Upper lobe of left lung (tissue), 6 donors: Measurements from ENCODE around the gene HMGCS1. TPM values are rescaled to one million over a fixed set of nuclear protein-coding genes. Genes with fewer than 3 reads are reported as not detected.

Experiments used
- ATAC-seq, 2 donors: fragments of 200-7000 bp; cut with Tn5 transposase; one replicate each; pipeline ENCODE4 v1.9.1; 2022; ENCODE audit warnings: mild to moderate bottlenecking in 2 of 2, moderate library complexity in 2 of 2; ENCODE audit not compliant: low FRiP score in 2 of 2
- DNase-seq, 2 donors: peaks; one replicate each; pipeline ENCODE4 v3.0.0-alpha.2; 2019 to 2020
- H3K27ac ChIP-seq, 4 donors: fragments of 200-600 bp; sonication (generic); one replicate each; pipeline ENCODE4 v1.5.1; 2016 to 2019
- H3K27me3 ChIP-seq, 4 donors: fragments of 200-600 bp; sonication (generic); one replicate each; pipeline ENCODE4 v1.5.1; 2017 to 2019
- H3K36me3 ChIP-seq, 4 donors: fragments of 200-600 bp; sonication (generic); one replicate each; pipeline ENCODE4 v1.5.1; 2016 to 2019
- H3K4me1 ChIP-seq, 4 donors: fragments of 200-600 bp; sonication (generic); one replicate each; pipeline ENCODE4 v1.5.1; 2018 to 2019
- H3K4me3 ChIP-seq, 4 donors: fragments of 200-600 bp; sonication (generic); one replicate each; pipeline ENCODE4 v1.5.1; 2017 to 2019; ENCODE audit warnings: mild to moderate bottlenecking in 2 of 4, moderate library complexity in 1 of 4
- H3K9me3 ChIP-seq, 4 donors: fragments of 200-600 bp; sonication (generic); one replicate each; pipeline ENCODE4 v1.5.1; 2018 to 2019
- EP300 ChIP-seq, 4 donors: sonication (generic); formaldehyde crosslinking; IDR thresholded peaks; one replicate each; pipeline ENCODE4 v1.5.1; 2017; ENCODE audit warnings: antibody characterized with exemption in 4 of 4, control low read depth in 2 of 4
- POLR2A ChIP-seq, 4 donors: fragments of 450-650 bp; IDR thresholded peaks; one replicate each; pipeline ENCODE4 v1.5.1; 2016 to 2017; ENCODE audit warnings: antibody characterized with exemption in 4 of 4, mild to moderate bottlenecking in 2 of 4
- POLR2AphosphoS5 ChIP-seq, 2 donors: sonication (generic); formaldehyde crosslinking; IDR thresholded peaks; one replicate each; pipeline ENCODE4 v1.5.1; 2017; ENCODE audit warnings: antibody characterized with exemption in 2 of 2
- WGBS, 2 donors: methylation state at CpG; one replicate each; pipeline ENCODE4 v1.1.5; 2017 to 2018; 5-methylcytosine and 5-hydroxymethylcytosine counted together
- total RNA-seq, 6 donors: library from RNA; depleted of rRNA in 4 of 6; stranded (reverse); fragments of >200 nt in 4 of 6; gene quantifications; one replicate each; pipeline versions ENCODE4 v1.1.0 to v1.2.1, GENCODE V29; 2016 to 2021
- TF ChIP-seq, protein P1 (sequence below), 6 experiments: fragments of 450-650 bp in 4 of 6; fragments of 200-600 bp in 2 of 6; sonication (generic) in 2 of 6; IDR thresholded peaks; one replicate each; pipeline ENCODE4 v1.5.1; 2016 to 2019; ENCODE audit warnings: antibody characterized with exemption in 6 of 6
- donor health status: DM: no; HTN: no; CAD: no; lungs with moderate emphysema.
- donor health status: DM: no; HTN: yes; CAD: no; lungs with severe emphysema.

The HMGCS1 gene
- total RNA-seq, 6 donors from 2014 or later, result 47.1 to 174 (median 107) TPM

DNA sequence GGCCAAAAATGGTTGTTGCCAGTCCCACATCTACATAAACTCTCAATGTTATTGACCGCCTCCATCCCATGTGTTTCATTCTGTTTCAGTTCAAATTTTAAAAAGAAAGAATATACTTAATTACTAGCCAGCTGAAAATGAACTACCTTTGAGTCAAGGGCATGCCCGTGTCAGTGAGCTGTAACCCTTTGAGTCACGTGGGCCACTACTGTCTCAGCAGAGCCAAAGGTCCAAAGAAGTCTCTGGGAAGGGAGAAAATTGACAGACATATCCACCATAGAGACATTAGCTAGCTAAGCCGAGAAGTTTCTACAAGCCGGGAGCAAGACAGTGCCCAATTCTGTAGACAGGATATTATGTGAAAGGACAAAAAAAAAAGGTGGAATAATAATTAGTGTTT is 61.5 kb downstream of the HMGCS1 start:
- ATAC-seq (no peak), DNase-seq (no peak)
- peaks cover 0 to 2% (median 0%) of the 10 kb centered on the region in 4 donors for H3K4me1 ChIP-seq
- H3K27me3 ChIP-seq, result no peaks in the 10 kb centered on the region
- no peak overlapping the region for H3K27ac ChIP-seq
- TF ChIP-seq POLR2A (IDR thresholded peaks at IDR 0.05) (no peak), POLR2AphosphoS5 (IDR thresholded peaks at IDR 0.05) (no peak), EP300 (IDR thresholded peaks at IDR 0.05) (no peak)
- TF ChIP-seq, protein P1, sequence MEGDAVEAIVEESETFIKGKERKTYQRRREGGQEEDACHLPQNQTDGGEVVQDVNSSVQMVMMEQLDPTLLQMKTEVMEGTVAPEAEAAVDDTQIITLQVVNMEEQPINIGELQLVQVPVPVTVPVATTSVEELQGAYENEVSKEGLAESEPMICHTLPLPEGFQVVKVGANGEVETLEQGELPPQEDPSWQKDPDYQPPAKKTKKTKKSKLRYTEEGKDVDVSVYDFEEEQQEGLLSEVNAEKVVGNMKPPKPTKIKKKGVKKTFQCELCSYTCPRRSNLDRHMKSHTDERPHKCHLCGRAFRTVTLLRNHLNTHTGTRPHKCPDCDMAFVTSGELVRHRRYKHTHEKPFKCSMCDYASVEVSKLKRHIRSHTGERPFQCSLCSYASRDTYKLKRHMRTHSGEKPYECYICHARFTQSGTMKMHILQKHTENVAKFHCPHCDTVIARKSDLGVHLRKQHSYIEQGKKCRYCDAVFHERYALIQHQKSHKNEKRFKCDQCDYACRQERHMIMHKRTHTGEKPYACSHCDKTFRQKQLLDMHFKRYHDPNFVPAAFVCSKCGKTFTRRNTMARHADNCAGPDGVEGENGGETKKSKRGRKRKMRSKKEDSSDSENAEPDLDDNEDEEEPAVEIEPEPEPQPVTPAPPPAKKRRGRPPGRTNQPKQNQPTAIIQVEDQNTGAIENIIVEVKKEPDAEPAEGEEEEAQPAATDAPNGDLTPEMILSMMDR (IDR thresholded peaks at IDR 0.05), result no peak
- 82 to 93% methylated on average over 5 of the region's 5 CpGs for WGBS, 2 donors
- H3K4me3 ChIP-seq, result no peak overlapping the region
- H3K36me3 ChIP-seq, result no peaks in the 10 kb centered on the region
- no peaks in the 10 kb centered on the region for H3K9me3 ChIP-seq

- no peak for DNase-seq
- H3K9me3 ChIP-seq, result no peaks in the 10 kb centered on the region
- no peak overlapping the region for H3K27ac ChIP-seq
- ATAC-seq, result no peak
- H3K27me3 ChIP-seq, result no peaks in the 10 kb centered on the region
- H3K4me1 ChIP-seq, result no peaks in the 10 kb centered on the region
- WGBS, 2 donors, result 92% methylated on average over 19 of the region's 19 CpGs
- H3K36me3 ChIP-seq, result peaks cover 0 to 6% (median 0%) of the 10 kb centered on the region in 4 donors
- no peak overlapping the region for H3K4me3 ChIP-seq
- TF ChIP-seq EP300 (IDR thresholded peaks at IDR 0.05), result no peak
- no peak for TF ChIP-seq POLR2A (IDR thresholded peaks at IDR 0.05)
- TF ChIP-seq POLR2AphosphoS5 (IDR thresholded peaks at IDR 0.05), result no peak
- TF ChIP-seq, protein P1 (IDR thresholded peaks at IDR 0.05), result no peak
Observed at GRCh38 chr5:43245724-43246385, 67.4 kb downstream of the HMGCS1 start.

GRCh38 chr5:43244823-43245565 is 68.2 kb downstream of the HMGCS1 start:
- Histone ChIP-seq H3K27me3 (no peaks in the 10 kb centered on the region), H3K27ac (no peak overlapping the region), H3K9me3 (no peaks in the 10 kb centered on the region), H3K4me3 (no peak overlapping the region), H3K36me3 (peaks cover 0 to 6% (median 0%) of the 10 kb centered on the region in 4 donors), H3K4me1 (no peaks in the 10 kb centered on the region)
- no peak for ATAC-seq
- DNase-seq, result no peak
- 77 to 79% methylated on average over 10 to 11 of the region's 11 CpGs for WGBS, 2 donors
- TF ChIP-seq EP300 (IDR thresholded peaks at IDR 0.05) (no peak), POLR2A (IDR thresholded peaks at IDR 0.05) (no peak), POLR2AphosphoS5 (IDR thresholded peaks at IDR 0.05) (no peak)
- TF ChIP-seq, protein P1 (IDR thresholded peaks at IDR 0.05), result no peak

GRCh38 chr5:43243270-43243669 is 69.9 kb downstream of the HMGCS1 start:
- TF ChIP-seq, protein P1 (IDR thresholded peaks at IDR 0.05), result no peak
- TF ChIP-seq EP300 (IDR thresholded peaks at IDR 0.05) (no peak), POLR2A (IDR thresholded peaks at IDR 0.05) (no peak), POLR2AphosphoS5 (IDR thresholded peaks at IDR 0.05) (no peak)
- Histone ChIP-seq H3K27me3 (no peaks in the 10 kb centered on the region), H3K4me3 (no peak overlapping the region), H3K4me1 (no peaks in the 10 kb centered on the region), H3K36me3 (peaks cover 0 to 6% (median 0%) of the 10 kb centered on the region in 4 donors), H3K27ac (no peak overlapping the region), H3K9me3 (no peaks in the 10 kb centered on the region)
- DNase-seq, result no peak
- ATAC-seq, result no peak
